Spinal cord (tissue), 10 donors: ENCODE data around the gene LARP4. TPM values are rescaled to one million over a fixed set of nuclear protein-coding genes. Genes with fewer than 3 reads are reported as not detected.

Experiments
- DNase-seq, 6 donors: peaks; one replicate each; pipeline versions ENCODE4 v3.0.0 to v3.0.0-alpha.2; 2013 to 2015; ENCODE audit warnings: low spot score in 6 of 6, low read depth in 4 of 6
- H3K27ac ChIP-seq: one replicate; pipeline ENCODE4 v1.5.1; 2013; ENCODE audit warnings: low read depth, low read length, control low read depth
- H3K27me3 ChIP-seq: one replicate; pipeline ENCODE4 v1.6.1; 2013; ENCODE audit warnings: low read length; ENCODE audit not compliant: control insufficient read depth, insufficient read depth
- H3K36me3 ChIP-seq: one replicate; pipeline ENCODE4 v1.6.1; 2013; ENCODE audit warnings: low read length; ENCODE audit not compliant: control insufficient read depth, insufficient read depth
- H3K4me1 ChIP-seq: one replicate; pipeline ENCODE4 v1.6.1; 2013; ENCODE audit warnings: low read length; ENCODE audit not compliant: control insufficient read depth, insufficient read depth
- H3K4me3 ChIP-seq: one replicate; pipeline ENCODE4 v1.5.1; 2013; ENCODE audit warnings: low read depth, low read length, control low read depth
- H3K9me3 ChIP-seq: one replicate; pipeline ENCODE4 v1.6.1; 2013; ENCODE audit warnings: low read length; ENCODE audit not compliant: control insufficient read depth, insufficient read depth
- WGBS: methylation state at CpG from one replicate; pipeline ENCODE4 v1.1.5; 2013; ENCODE audit warnings: missing lambda C conversion rate; ENCODE audit not compliant: insufficient coverage; 5-methylcytosine and 5-hydroxymethylcytosine counted together
- polyA plus RNA-seq, 2 donors: library from polyadenylated mRNA; unstranded; fragments of 120-200 nt; gene quantifications; one replicate each; pipeline ENCODE4 v1.2.1, GENCODE V29; 2013; ENCODE audit not compliant: insufficient read length in 2 of 2
- total RNA-seq, 2 donors: library from RNA; depleted of rRNA in 1 of 2; stranded (reverse); fragments of 120-200 nt in 1 of 2; fragments of >200 nt in 1 of 2; gene quantifications; one replicate each; pipeline versions ENCODE4 v1.2.3 to v1.2.4, GENCODE V29; 2013 to 2014
- donor health status: healthy.

The LARP4 gene
- total and polyA plus RNA-seq, 4 donors = 19.8 to 87.6 (median 28.8) TPM

DNA sequence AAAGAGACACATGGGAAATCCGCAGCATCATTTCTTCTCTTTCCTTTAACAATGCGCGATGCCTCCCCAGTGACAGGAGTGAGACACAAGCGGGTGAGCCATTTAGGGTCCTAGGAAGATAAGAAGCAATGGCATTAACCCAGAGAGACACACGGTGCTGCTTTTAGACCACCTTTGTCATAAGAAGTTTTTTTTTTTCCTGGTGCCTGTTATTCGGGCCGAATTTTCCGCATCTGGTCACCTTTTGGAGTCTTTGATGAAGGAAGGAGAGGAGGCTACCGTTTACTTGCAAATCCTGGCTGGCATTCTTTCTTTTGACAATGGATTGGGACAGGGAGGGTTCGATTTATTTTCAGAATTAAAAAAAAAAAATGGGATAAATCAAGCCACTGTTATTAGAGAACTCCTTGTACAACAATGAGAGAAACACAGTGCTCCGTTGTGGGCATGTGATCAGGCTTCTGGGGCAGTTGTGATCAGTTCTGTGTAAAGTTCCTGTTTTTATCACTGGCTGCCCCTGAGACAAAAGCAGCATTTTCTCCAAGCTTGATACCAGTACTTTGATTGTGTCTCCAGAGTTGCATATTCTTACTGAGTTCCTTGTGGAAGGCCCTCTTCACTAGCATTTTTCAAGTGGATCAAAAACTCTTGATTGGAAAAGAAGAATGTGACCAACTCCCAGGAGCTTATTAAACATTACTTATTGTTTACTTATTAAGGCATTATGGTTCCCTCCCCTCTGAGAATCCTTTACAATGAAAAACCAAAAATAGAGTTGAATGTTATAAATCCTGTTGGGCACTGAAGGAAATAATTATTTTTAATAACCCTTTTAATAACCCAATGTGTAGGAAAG lies 105.2 kb downstream of the LARP4 start:
- H3K4me1 ChIP-seq = peaks cover 13% of the 10 kb centered on the region
- peak in 3 of 6 donors; percentile 37 to 67 (median 55) for DNase-seq

DNA sequence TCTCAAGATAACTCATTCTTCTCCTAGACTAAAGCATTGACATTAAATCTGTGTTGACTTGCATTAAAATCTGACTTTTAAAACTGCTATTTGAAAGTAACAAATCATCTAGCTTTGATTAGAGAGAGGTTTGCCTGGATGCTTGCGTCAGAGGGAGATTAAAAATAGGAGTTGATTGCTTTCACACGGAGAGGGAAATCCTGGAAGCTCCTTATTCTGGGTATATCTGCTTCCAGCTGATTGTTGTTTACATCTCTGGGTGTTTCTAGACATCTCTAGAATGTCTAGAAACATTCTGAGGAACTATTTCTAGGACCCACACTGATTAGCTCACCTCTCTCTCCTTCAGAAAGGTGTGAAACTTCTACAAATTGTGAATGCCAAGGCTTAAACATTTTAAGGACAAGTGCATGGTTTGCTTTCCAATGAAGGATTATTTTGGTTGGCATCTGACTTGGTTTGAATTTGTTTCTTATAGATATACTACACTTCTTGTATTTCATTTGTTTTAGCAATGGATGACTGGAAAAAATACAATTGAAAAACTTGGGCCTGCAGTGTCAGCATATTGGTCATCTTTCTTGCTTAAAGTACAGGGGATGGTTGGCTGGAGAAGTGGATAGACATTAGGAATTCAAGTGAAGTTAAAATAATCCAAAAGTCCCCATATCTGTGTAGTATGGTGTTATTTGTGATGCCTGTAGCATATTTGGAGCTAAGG lies 106.2 kb downstream of the LARP4 start:
- Histone ChIP-seq H3K36me3 (no peaks in the 10 kb centered on the region), H3K9me3 (no peaks in the 10 kb centered on the region), H3K27me3 (no peaks in the 10 kb centered on the region), H3K4me1 (peaks cover 13% of the 10 kb centered on the region), H3K4me3 (peak overlapping the region; percentile 28), H3K27ac (peak overlapping the region; percentile 93)
- WGBS = no CpG with 5 or more reads among the region's 2 CpGs
- peak in 2 of 6 donors; percentile 22 to 45 for DNase-seq

More for the DNA sequence above, 105.2 kb downstream of the LARP4 start:
- Histone ChIP-seq H3K27me3 (no peaks in the 10 kb centered on the region), H3K27ac (peak overlapping the region; percentile 93), H3K36me3 (no peaks in the 10 kb centered on the region), H3K4me3 (peak overlapping the region; percentile 87), H3K9me3 (no peaks in the 10 kb centered on the region)
- 0% methylated on average over 3 of the region's 11 CpGs for WGBS

DNA sequence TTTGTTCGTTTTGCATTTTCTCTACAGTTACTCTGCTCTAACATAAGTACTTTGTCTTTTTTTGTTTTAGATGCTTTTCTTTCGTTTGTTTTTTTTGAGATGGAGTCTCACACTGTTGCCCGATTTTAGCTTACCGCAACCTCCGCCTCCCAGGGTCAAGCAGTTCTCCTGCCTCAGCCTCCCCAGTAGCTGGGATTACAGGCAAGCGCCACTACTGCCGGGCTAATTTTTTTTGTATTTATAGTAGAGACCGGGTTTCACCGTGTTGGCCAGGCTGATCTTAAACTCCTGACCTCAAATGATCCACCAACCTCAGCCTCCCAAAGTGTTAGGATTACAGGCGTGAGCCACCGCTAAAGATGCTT lies 106.8 kb downstream of the LARP4 start:
- Histone ChIP-seq H3K4me3 (no peak overlapping the region), H3K27ac (peak overlapping the region; percentile 93), H3K9me3 (no peaks in the 10 kb centered on the region), H3K27me3 (no peaks in the 10 kb centered on the region), H3K4me1 (peaks cover 13% of the 10 kb centered on the region), H3K36me3 (no peaks in the 10 kb centered on the region)
- 58% methylated on average over 2 of the region's 11 CpGs for WGBS
- no peak for DNase-seq

DNA sequence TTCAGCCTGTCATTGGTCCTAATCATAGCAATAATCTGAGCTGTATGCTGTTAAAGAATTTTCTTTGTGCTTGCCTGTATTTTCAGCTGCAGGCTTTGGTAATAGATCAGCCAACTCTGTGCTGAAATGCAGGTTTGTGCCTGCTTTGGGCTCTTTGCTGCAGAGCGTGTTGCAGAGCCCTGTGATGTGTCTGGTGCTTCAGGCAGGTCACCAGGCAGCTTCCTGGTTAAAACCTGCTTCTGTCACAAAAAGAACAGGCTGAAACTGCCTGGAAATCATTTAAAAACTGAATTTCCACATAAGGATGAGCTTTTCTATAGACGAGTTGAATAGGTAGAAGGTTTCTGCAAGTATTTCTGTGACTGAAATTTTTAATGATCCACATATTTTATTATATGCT lies 107.2 kb downstream of the LARP4 start:
- peaks cover 13% of the 10 kb centered on the region for H3K4me1 ChIP-seq
- H3K4me3 ChIP-seq = peak overlapping the region; percentile 4
- H3K9me3 ChIP-seq = no peaks in the 10 kb centered on the region
- 44% methylated on average over 1 of the region's 2 CpGs for WGBS
- no peak overlapping the region for H3K27ac ChIP-seq
- H3K27me3 ChIP-seq = no peaks in the 10 kb centered on the region
- peak in 1 of 6 donors; percentile 33 for DNase-seq
- no peaks in the 10 kb centered on the region for H3K36me3 ChIP-seq

DNA sequence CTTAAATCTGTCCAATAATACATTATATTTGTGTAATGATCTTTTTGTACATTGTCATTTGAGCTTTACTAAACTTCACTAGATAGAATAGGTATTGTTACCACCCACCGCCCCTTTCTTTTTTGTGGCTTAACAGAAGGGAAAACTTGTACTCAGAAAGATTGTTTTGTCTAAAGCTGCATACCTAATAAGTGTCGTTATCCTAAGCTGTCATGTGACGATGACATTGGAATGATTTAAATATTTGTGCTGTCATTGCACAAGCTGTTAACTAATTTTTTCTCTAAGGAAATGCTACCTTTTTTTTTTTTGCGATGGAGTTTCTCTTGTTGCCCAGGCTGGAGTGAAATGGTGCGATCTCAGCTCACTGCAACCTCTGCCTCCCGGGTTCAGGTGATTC lies 107.7 kb downstream of the LARP4 start:
- WGBS = 88% methylated on average over 3 of the region's 6 CpGs
- H3K4me1 ChIP-seq = peaks cover 13% of the 10 kb centered on the region
- no peak overlapping the region for H3K4me3 ChIP-seq
- H3K27me3 ChIP-seq = no peaks in the 10 kb centered on the region
- no peak overlapping the region for H3K27ac ChIP-seq
- no peaks in the 10 kb centered on the region for H3K36me3 ChIP-seq
- H3K9me3 ChIP-seq = no peaks in the 10 kb centered on the region
- no peak for DNase-seq

DNA sequence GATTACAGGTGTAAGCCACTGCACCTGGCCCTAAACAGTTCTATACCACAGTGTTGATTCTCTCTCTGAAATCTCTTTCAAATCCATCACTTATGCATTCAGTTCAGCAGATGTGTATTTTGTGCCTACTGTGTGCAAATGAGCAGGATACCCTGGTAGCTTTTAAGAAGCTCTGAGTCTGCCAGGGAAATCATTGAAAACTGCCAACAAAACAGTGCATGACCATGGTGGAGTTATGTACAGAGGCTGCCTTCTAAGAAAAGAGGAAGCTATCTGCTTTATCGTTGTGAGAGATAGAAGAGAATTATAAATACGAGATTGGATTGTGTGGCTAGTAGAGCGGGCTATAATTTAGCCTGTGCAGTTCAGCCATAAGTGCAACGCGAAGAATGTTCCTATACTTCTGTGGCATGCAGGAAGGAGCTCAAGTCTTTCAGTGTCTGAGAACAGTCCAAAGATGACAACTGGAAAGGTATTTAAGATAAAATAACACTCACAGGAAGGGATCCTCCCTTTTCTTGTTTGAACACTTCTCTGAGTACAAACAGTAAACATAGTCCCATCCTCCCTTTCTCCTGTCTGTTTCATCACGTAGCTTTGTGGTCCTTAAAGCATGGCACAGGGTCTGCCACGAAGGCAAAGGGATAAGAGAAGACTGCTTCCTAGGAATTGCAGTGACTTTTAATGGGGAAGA lies 108.4 kb downstream of the LARP4 start:
- no peak for DNase-seq
- H3K9me3 ChIP-seq = no peaks in the 10 kb centered on the region
- H3K27me3 ChIP-seq = no peaks in the 10 kb centered on the region
- H3K27ac ChIP-seq = no peak overlapping the region
- H3K4me3 ChIP-seq = no peak overlapping the region
- 88% methylated on average over 3 of the region's 7 CpGs for WGBS
- H3K36me3 ChIP-seq = no peaks in the 10 kb centered on the region
- peaks cover 13% of the 10 kb centered on the region for H3K4me1 ChIP-seq

DNA sequence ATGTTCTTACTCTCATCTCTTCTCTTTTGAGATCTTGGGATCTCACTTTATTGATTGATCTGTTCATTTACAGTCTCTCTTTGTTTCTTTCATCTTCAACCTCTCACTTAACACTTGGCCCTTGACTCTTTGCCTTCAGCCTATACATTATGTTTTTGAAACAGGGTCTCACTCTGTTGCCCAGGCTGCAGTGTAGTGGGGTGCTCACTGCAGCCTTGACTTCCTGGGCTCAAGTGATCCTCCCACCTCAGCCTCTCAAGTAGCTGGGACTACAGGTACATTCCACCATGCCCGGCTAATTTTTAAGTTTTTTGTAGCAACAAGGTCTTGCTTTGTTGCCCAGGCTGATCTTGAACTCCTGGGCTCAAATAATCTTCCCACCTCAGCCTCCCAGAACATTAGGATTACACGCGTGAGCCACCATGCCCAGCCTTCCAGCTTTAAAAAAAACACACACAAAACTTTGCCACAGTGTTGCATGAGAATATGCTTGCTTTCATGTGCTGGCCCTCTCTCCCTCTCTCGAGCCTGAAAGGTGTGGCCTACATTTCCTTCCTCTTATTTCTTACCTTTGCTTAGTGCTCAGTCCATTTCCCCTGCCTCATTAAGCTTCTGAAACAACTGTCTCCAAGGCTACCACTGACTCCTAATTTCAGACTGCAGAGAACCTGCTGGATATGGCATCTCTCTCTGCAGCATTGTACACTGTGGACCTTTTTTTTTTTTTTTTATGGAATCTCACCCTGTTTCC lies 114.0 kb downstream of the LARP4 start:
- Histone ChIP-seq H3K36me3 (peaks cover 3% of the 10 kb centered on the region), H3K4me1 (peaks cover 3% of the 10 kb centered on the region), H3K27ac (no peak overlapping the region), H3K4me3 (no peak overlapping the region), H3K27me3 (no peaks in the 10 kb centered on the region), H3K9me3 (no peaks in the 10 kb centered on the region)
- WGBS = 87% methylated on average over 4 of the region's 4 CpGs
- DNase-seq = peak in 1 of 6 donors; percentile 20

DNA sequence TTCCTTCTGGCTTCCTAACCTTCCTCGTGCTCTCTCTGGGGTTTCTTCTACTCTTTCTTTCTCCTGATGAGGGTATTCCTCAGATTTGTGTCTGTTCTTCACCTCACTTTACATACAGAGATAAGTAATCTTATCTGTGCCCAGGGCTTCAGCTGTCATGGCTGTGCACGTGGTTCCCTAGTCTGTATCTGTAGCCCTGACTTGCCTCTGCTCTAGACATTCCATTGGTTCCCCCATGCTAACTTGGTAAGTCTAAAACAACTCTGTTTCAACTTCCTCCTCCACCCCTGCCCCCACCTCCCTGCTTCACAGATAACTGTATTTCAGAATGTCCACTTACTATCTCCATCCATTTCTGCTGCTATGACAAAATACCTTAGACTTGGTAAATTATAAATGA lies 114.9 kb downstream of the LARP4 start:
- peaks cover 3% of the 10 kb centered on the region for H3K4me1 ChIP-seq
- no peaks in the 10 kb centered on the region for H3K9me3 ChIP-seq
- H3K27ac ChIP-seq = no peak overlapping the region
- H3K4me3 ChIP-seq = no peak overlapping the region
- WGBS = 93% methylated on average over 2 of the region's 2 CpGs
- peaks cover 3% of the 10 kb centered on the region for H3K36me3 ChIP-seq
- DNase-seq = no peak
- H3K27me3 ChIP-seq = no peaks in the 10 kb centered on the region

DNA sequence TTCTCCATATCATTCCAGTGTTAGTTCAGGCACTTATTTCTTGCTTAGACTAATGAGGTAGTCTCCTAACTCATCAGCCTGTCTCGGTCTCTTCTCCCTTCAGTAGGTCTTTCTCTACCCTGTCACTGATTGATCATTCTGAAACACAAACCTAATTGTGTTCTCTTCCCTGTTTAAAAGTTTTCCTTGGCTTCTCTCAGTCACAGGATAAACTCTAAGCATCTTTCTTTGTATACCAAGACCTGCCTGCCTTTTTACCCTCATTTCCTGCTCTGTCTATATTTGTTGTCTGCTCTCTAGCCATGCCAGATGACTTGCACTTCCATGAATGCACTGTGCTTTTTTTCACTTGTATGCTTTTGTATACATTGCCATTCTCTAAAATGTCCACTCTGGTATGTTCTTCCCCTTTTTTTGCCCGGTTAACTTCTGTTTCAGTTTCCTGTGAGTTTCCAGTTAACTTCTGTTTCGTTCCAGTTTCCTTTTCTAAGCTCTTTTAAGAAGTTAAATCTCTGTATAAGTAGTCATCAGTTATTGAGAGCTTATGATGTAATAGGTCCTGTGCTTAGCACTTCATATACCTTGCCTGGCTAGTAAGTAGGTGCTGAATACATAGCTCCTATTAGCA lies 116.8 kb downstream of the LARP4 start:
- peaks cover 3% of the 10 kb centered on the region for H3K36me3 ChIP-seq
- peaks cover 2% of the 10 kb centered on the region for H3K9me3 ChIP-seq
- no peaks in the 10 kb centered on the region for H3K27me3 ChIP-seq
- 14% methylated on average over 1 of the region's 3 CpGs for WGBS
- no peak for DNase-seq
- H3K4me3 ChIP-seq = no peak overlapping the region
- H3K4me1 ChIP-seq = peaks cover 3% of the 10 kb centered on the region
- H3K27ac ChIP-seq = peak overlapping the region; percentile 40
